NCI-H2081 (cell line): ENCODE data around the gene SCAMP2.

Source experiments
- DNase-seq, 2 experiments: peaks; one replicate each; lab custom pipeline; 2025; lab: John Stamatoyannopoulos, UW

Gene SCAMP2

GRCh38 chr15:74794248-74794969, 78.8 kb downstream of the SCAMP2 start:
- no peak for DNase-seq
